ENCODE data around the gene STIM2. TPM values are rescaled to one million over a fixed set of nuclear protein-coding genes. Genes with fewer than 3 reads are reported as not detected.
A peak's percentile ranks its signal among the peaks of the same experiment; 100 is the strongest.

STIM2 gene
- polyA plus RNA-seq, 3 donors: 8.6 to 16.5 (median 8.8) TPM

GRCh38 chr4:26900765-26901164, 40.1 kb downstream of the STIM2 start:
- DNase-seq: no peak
- Histone ChIP-seq H3K4me2 (replicated peaks; ENCODE audit: extremely low read depth, low read length, poor library complexity, severe bottlenecking) (no peak overlapping the region), H3K27me3 (ENCODE audit: control insufficient read depth in 2 of 2, insufficient read depth in 2 of 2, low read length in 2 of 2) (no peaks in the 10 kb centered on the region), H3K27ac (ENCODE audit: low read depth in 1 of 2, low read length in 2 of 2) (no peak overlapping the region), H3K9ac (ENCODE audit: insufficient read depth, low read length, poor library complexity, severe bottlenecking) (no peak overlapping the region), H4K20me1 (ENCODE audit: insufficient read depth, low read length) (peaks cover 19% of the 10 kb centered on the region), H3K79me2 (ENCODE audit: insufficient read depth, low read length) (peaks cover 25% of the 10 kb centered on the region), H3K36me3 (replicated peaks in 1 of 2; ENCODE audit: control insufficient read depth in 1 of 2, insufficient read depth in 2 of 2, low read length in 2 of 2) (no peaks in the 10 kb centered on the region), H3K4me3 (replicated peaks in 1 of 3; ENCODE audit: low read depth in 2 of 3, low read length in 3 of 3) (no peak overlapping the region), H2AFZ (ENCODE audit: insufficient read depth, low read depth, low read length, poor library complexity, severe bottlenecking) (no peak overlapping the region), H3K4me1 (ENCODE audit: control insufficient read depth in 1 of 2, insufficient read depth in 2 of 2, low read length in 2 of 2) (peaks cover 12 to 13% of the 10 kb centered on the region in 2 donors), H3K9me3 (replicated peaks in 1 of 2; ENCODE audit: control insufficient read depth in 1 of 2, insufficient read depth in 1 of 2, low read length in 2 of 2) (no peaks in the 10 kb centered on the region)
- Mint-ChIP-seq H3K9me3 (no peaks in the 10 kb centered on the region), H3K36me3 (peaks cover 0 to 7% of the 10 kb centered on the region in 2 donors), H3K4me3 (no peak overlapping the region), H3K27me3 (ENCODE audit: low read depth in 3 of 3) (no peaks in the 10 kb centered on the region), H3K27ac (peak overlapping the region in 3 of 7 donors; percentile 9 to 56 (median 52)), H3K4me1 (peaks cover 29% of the 10 kb centered on the region)
- WGBS (ENCODE audit: insufficient coverage): no CpG with 5 or more reads among the region's 2 CpGs
- TF ChIP-seq CTCF (IDR thresholded peaks at IDR 0.05): no peak
- intact Hi-C loops (cut with micrococcal nuclease): no loop called here

GRCh38 chr4:26905172-26905571, 44.5 kb downstream of the STIM2 start:
- peaks cover 30% of the 10 kb centered on the region for H3K79me2 ChIP-seq (ENCODE audit: insufficient read depth, low read length)
- DNase-seq: no peak
- H3K4me2 ChIP-seq (replicated peaks; ENCODE audit: extremely low read depth, low read length, poor library complexity, severe bottlenecking): no peak overlapping the region
- intact Hi-C loops (cut with micrococcal nuclease): no loop called here
- Mint-ChIP-seq H3K4me1 (peaks cover 36% of the 10 kb centered on the region), H3K36me3 (peaks cover 5 to 9% of the 10 kb centered on the region in 2 donors), H3K4me3 (no peak overlapping the region), H3K27ac (peak overlapping the region in 1 of 7 donors; percentile 33), H3K9me3 (peaks cover 0 to 1% (median 0%) of the 10 kb centered on the region in 7 donors), H3K27me3 (ENCODE audit: low read depth in 3 of 3) (no peaks in the 10 kb centered on the region)
- no peaks in the 10 kb centered on the region for H3K9me3 ChIP-seq (replicated peaks in 1 of 2; ENCODE audit: control insufficient read depth in 1 of 2, insufficient read depth in 1 of 2, low read length in 2 of 2)
- H3K4me3 ChIP-seq (replicated peaks in 1 of 3; ENCODE audit: low read depth in 2 of 3, low read length in 3 of 3): no peak overlapping the region
- 65% methylated on average over 2 of the region's 2 CpGs for whole genome bisulfite sequencing (ENCODE audit: insufficient coverage)
- H3K4me1 ChIP-seq (ENCODE audit: control insufficient read depth in 1 of 2, insufficient read depth in 2 of 2, low read length in 2 of 2): peaks cover 20 to 27% of the 10 kb centered on the region in 2 donors
- H3K27ac ChIP-seq (ENCODE audit: low read depth in 1 of 2, low read length in 2 of 2): no peak overlapping the region
- H4K20me1 ChIP-seq (ENCODE audit: insufficient read depth, low read length): peaks cover 12% of the 10 kb centered on the region
- no peak for TF ChIP-seq CTCF (IDR thresholded peaks at IDR 0.05)
- H3K36me3 ChIP-seq (replicated peaks in 1 of 2; ENCODE audit: control insufficient read depth in 1 of 2, insufficient read depth in 2 of 2, low read length in 2 of 2): no peaks in the 10 kb centered on the region
- H2AFZ ChIP-seq (ENCODE audit: insufficient read depth, low read depth, low read length, poor library complexity, severe bottlenecking): no peak overlapping the region
- H3K27me3 ChIP-seq (ENCODE audit: control insufficient read depth in 2 of 2, insufficient read depth in 2 of 2, low read length in 2 of 2): no peaks in the 10 kb centered on the region
- H3K9ac ChIP-seq (ENCODE audit: insufficient read depth, low read length, poor library complexity, severe bottlenecking): no peak overlapping the region
